Neural progenitor cell (in vitro differentiated cells): ENCODE data around the gene FAM53A.

Experiments
- CTCF ChIP-seq: fragments of 200-600 bp; sonication (generic); IDR thresholded peaks from 2 replicates; pipeline ENCODE4 v1.5.1; 2017; ENCODE audit warnings: antibody characterized with exemption, mild to moderate bottlenecking
- EZH2phosphoT487 ChIP-seq: fragments of 200-600 bp; sonication (generic); IDR thresholded peaks from 2 replicates; pipeline ENCODE4 v1.6.1; 2017; ENCODE audit warnings: antibody characterized with exemption

DNA sequence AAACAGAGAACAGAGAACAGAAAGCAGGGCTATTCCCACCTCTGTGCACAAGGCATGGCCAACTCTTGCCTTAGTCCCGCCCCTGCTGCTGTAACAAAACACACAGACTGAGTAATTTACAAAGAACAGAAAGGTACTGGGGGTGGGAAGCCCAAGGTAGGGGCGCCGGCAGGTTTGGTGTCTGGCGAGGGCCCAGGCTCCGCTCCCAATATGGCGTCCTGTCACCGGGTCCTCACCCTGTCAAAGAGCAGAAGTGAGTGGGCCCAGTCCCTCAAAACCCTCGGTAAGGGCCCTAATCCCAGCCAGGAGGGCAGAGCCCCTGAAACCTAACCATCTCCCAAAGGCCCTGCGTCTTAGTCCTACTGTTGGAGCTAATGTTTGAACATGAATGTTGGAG, 71.0 kb downstream of the FAM53A start:
- TF ChIP-seq CTCF (no peak), EZH2phosphoT487 (no peak)
